Type B pancreatic cell (in vitro differentiated cells): ENCODE measurements around the gene E2F4. TPM values are rescaled to one million over a fixed set of nuclear protein-coding genes. Genes with fewer than 3 reads are reported as not detected.

Experiments
- DNase-seq: peaks from one replicate; pipeline ENCODE4 v3.0.0; 2021; ENCODE audit warnings: mixed read lengths; ENCODE audit not compliant: unreplicated experiment; ENCODE audit errors: extremely low spot score
- H3K27ac Mint-ChIP-seq: 2 replicates; pipeline ENCODE4 v1.8.0; 2021; ENCODE audit warnings: mild to moderate bottlenecking, mixed read lengths
- H3K27me3 Mint-ChIP-seq: 2 replicates; pipeline ENCODE4 v1.8.0; 2021; ENCODE audit warnings: mixed read lengths
- H3K36me3 Mint-ChIP-seq: 2 replicates; pipeline ENCODE4 v1.8.0; 2021; ENCODE audit warnings: mixed read lengths
- H3K4me1 Mint-ChIP-seq: one replicate; pipeline ENCODE4 v1.8.0; 2021; ENCODE audit warnings: mixed read lengths; ENCODE audit not compliant: unreplicated experiment
- H3K4me3 Mint-ChIP-seq: 2 replicates; pipeline ENCODE4 v1.8.0; 2021; ENCODE audit warnings: mild to moderate bottlenecking, mixed read lengths
- H3K9me3 Mint-ChIP-seq: 2 replicates; pipeline ENCODE4 v1.8.0; 2021; ENCODE audit warnings: mixed read lengths
- CTCF ChIP-seq: fragments of 200-600 bp; sonication (generic); conservative IDR thresholded peaks from 2 replicates; pipeline ENCODE4 v1.5.0; 2021; ENCODE audit warnings: antibody characterized with exemption, mild to moderate bottlenecking
- total RNA-seq: library from RNA; stranded (reverse); gene quantifications from 2 replicates; pipeline ENCODE4 v1.2.1, GENCODE V29; 2021; ENCODE audit warnings: low replicate concordance

Gene E2F4
- total RNA-seq, 1 donor from 2014 or later = 84.5 TPM

- Mint-ChIP-seq H3K27ac (no peak overlapping the region), H3K9me3 (no peaks in the 10 kb centered on the region), H3K36me3 (no peaks in the 10 kb centered on the region), H3K4me1 (no peaks in the 10 kb centered on the region), H3K27me3 (no peaks in the 10 kb centered on the region), H3K4me3 (no peak overlapping the region)
- DNase-seq = no peak
- no peak for TF ChIP-seq CTCF
These were observed 12.1 kb downstream of the E2F4 start for GRCh38 chr16:67204076-67204475.

DNA sequence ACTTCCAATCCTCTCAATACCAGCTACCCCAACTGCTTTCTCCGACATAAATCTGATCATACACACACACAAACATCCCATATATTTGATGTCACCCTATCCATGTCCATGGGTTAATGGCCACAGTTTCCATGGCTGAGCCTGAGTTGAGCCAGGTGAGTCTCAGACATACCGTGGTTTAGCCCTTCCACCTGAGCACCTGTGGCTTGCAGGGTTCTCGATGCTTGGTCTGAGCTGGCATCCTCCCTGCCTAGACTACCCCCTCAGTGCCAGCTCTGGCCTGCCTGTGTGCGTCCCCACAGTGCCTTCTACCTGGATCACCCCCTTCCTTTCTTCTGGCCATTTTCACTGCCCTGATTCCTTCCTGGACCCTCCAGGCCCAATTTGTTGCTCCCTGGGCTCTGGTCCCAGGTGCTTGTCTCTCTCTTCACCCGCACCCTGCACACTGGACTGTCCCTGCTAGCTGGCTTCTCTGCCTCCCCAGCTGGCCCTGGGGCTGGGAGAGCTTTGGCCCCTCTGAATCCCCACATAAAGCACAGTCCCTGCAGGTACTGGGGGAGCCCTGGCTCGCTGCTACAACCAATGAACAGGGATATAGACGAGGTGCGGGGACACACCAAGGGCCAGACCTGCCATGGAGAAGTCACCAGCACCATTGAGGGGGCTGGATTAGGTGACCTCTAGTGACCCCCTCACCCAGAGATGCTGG, 14.3 kb downstream of the E2F4 start:
- Mint-ChIP-seq H3K4me3 (no peak overlapping the region), H3K36me3 (no peaks in the 10 kb centered on the region), H3K27ac (no peak overlapping the region), H3K9me3 (no peaks in the 10 kb centered on the region), H3K4me1 (no peaks in the 10 kb centered on the region), H3K27me3 (no peaks in the 10 kb centered on the region)
- no peak for DNase-seq
- no peak for TF ChIP-seq CTCF

- Mint-ChIP-seq H3K9me3 (no peaks in the 10 kb centered on the region), H3K27ac (no peak overlapping the region), H3K27me3 (no peaks in the 10 kb centered on the region), H3K4me3 (no peak overlapping the region), H3K36me3 (no peaks in the 10 kb centered on the region), H3K4me1 (no peaks in the 10 kb centered on the region)
- no peak for DNase-seq
- no peak for TF ChIP-seq CTCF
These were observed 14.9 kb downstream of the E2F4 start for GRCh38 chr16:67206838-67207248.

GRCh38 chr16:67207249-67208091, 15.5 kb downstream of the E2F4 start:
- no peaks in the 10 kb centered on the region for H3K36me3 Mint-ChIP-seq
- no peaks in the 10 kb centered on the region for H3K27me3 Mint-ChIP-seq
- no peak overlapping the region for H3K4me3 Mint-ChIP-seq
- TF ChIP-seq CTCF = no peak
- H3K27ac Mint-ChIP-seq = no peak overlapping the region
- DNase-seq = no peak
- H3K9me3 Mint-ChIP-seq = no peaks in the 10 kb centered on the region
- H3K4me1 Mint-ChIP-seq = no peaks in the 10 kb centered on the region

DNA sequence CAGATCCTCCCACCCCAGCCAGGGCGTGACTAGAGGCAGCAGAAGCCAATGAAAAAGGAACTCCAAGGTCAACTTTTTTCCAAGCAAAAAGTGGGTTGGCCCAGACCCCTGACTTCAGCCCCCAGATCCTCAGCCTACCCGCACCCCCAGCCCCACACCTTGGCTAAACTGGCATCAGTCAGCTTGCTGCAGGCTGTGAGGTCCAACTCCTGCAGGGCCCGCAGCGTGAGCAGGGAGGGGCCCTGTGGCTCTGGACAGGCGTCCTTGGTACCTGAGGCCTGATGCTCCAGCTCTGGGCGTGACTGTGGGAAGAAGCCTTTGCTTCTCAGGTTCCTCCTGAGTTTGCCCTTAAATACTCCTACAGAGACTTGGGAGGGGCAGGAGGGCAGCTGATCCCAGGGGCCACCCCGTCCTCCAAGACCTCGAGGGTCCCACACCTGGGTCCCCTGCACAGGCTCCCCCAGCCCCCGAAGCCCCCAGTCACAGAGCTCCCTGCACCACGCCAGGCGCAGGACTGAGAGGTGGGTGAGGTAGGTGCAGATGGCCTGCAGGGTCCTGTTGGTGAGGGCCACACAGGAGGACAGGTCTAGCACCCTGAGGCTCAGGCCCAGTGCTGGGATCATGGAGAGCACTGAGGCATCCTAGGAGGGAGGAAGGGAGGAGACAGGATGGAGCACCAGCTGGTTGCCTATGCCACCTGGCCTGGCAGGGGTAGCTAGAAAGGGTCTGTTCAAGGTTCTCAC, 16.4 kb downstream of the E2F4 start:
- Mint-ChIP-seq H3K9me3 (no peaks in the 10 kb centered on the region), H3K36me3 (no peaks in the 10 kb centered on the region), H3K4me1 (no peaks in the 10 kb centered on the region)

More for the DNA sequence above, 16.4 kb downstream of the E2F4 start:
- H3K27ac Mint-ChIP-seq = no peak overlapping the region
- DNase-seq = no peak
- H3K27me3 Mint-ChIP-seq = no peaks in the 10 kb centered on the region
- H3K4me3 Mint-ChIP-seq = no peak overlapping the region
- no peak for TF ChIP-seq CTCF
